ENCODE data around the gene MELTF. TPM values are rescaled to one million over a fixed set of nuclear protein-coding genes. Genes with fewer than 3 reads are reported as not detected.

The MELTF gene
- total RNA-seq, 5 donors from 2014 or later (not counting 1 experiment from before 2014, with no cell fraction given), result 1.2 to 2.6 (median 1.6) TPM

- no peaks in the 10 kb centered on the region for H3K9me3 Mint-ChIP-seq
- Histone ChIP-seq H3K36me3 (ENCODE audit: control insufficient read depth in 2 of 2, extremely low read depth in 1 of 2, insufficient read depth in 1 of 2, low read length in 1 of 2) (no peaks in the 10 kb centered on the region), H3K4me1 (ENCODE audit: control insufficient read depth in 1 of 2, extremely low read depth in 1 of 2, insufficient read depth in 2 of 2, low read length in 2 of 2) (peaks cover 3 to 20% of the 10 kb centered on the region in 2 experiments), H3K9me3 (no peaks in the 10 kb centered on the region), H3K27ac (ENCODE audit: low read length) (no peak overlapping the region), H3K27me3 (replicated peaks in 1 of 2; ENCODE audit: control insufficient read depth in 2 of 2, extremely low read depth in 1 of 2, insufficient read depth in 2 of 2, low read length in 1 of 2) (peaks cover 0 to 30% of the 10 kb centered on the region in 2 experiments), H3K4me3 (ENCODE audit: control insufficient read depth in 1 of 2, extremely low read depth in 1 of 2, low read length in 1 of 2) (no peak overlapping the region)
- peaks cover 8 to 13% (median 10%) of the 10 kb centered on the region in 3 donors for H3K4me1 Mint-ChIP-seq
- ChIA-PET POLR2A (no interaction called here), CTCF (no interaction called here)
- H3K27me3 Mint-ChIP-seq, result peaks cover 4 to 6% of the 10 kb centered on the region in 2 donors
- no peak overlapping the region for H3K4me3 Mint-ChIP-seq
- H3K36me3 Mint-ChIP-seq, result no peaks in the 10 kb centered on the region
- DNase-seq (peak in 1 of 35 experiments; percentile 3), ATAC-seq (replicated peaks in 1 of 4) (no peak)
- H3K27ac Mint-ChIP-seq, result no peak overlapping the region
- 88% methylated on average over 10 of the region's 13 CpGs for WGBS (ENCODE audit: insufficient coverage)
Measured at GRCh38 chr3:197019535-197019934, 10.1 kb downstream of the MELTF start.

- no peak overlapping the region for H3K4me3 ChIP-seq (ENCODE audit: control insufficient read depth in 1 of 2, extremely low read depth in 1 of 2, low read length in 1 of 2)
- Mint-ChIP-seq H3K4me1 (peaks cover 8 to 13% (median 10%) of the 10 kb centered on the region in 3 donors), H3K4me3 (no peak overlapping the region), H3K27ac (no peak overlapping the region), H3K9me3 (no peaks in the 10 kb centered on the region), H3K36me3 (no peaks in the 10 kb centered on the region), H3K27me3 (peaks cover 4 to 6% of the 10 kb centered on the region in 2 donors)
- ChIA-PET POLR2A (no interaction called here), CTCF (no interaction called here)
- no peak for DNase-seq
- H3K27ac ChIP-seq (ENCODE audit: low read length), result no peak overlapping the region
- WGBS (ENCODE audit: insufficient coverage), result 92% methylated on average over 4 of the region's 6 CpGs
- H3K27me3 ChIP-seq (replicated peaks in 1 of 2; ENCODE audit: control insufficient read depth in 2 of 2, extremely low read depth in 1 of 2, insufficient read depth in 2 of 2, low read length in 1 of 2), result peaks cover 0 to 25% of the 10 kb centered on the region in 2 experiments
- H3K9me3 ChIP-seq, result no peaks in the 10 kb centered on the region
- H3K4me1 ChIP-seq (ENCODE audit: control insufficient read depth in 1 of 2, extremely low read depth in 1 of 2, insufficient read depth in 2 of 2, low read length in 2 of 2), result peaks cover 3 to 16% of the 10 kb centered on the region in 2 experiments
- no peaks in the 10 kb centered on the region for H3K36me3 ChIP-seq (ENCODE audit: control insufficient read depth in 2 of 2, extremely low read depth in 1 of 2, insufficient read depth in 1 of 2, low read length in 1 of 2)
- no peak for ATAC-seq (replicated peaks in 1 of 4)
Measured at GRCh38 chr3:197019021-197019420, 10.6 kb downstream of the MELTF start.

GRCh38 chr3:197017003-197017402 is 12.6 kb downstream of the MELTF start:
- no peaks in the 10 kb centered on the region for H3K27me3 Mint-ChIP-seq
- CTCF ChIA-PET, result no interaction called here
- Histone ChIP-seq H3K9me3 (no peaks in the 10 kb centered on the region), H3K27me3 (replicated peaks in 1 of 2; ENCODE audit: control insufficient read depth in 2 of 2, extremely low read depth in 1 of 2, insufficient read depth in 2 of 2, low read length in 1 of 2) (peaks cover 0 to 8% of the 10 kb centered on the region in 2 experiments), H3K4me3 (ENCODE audit: control insufficient read depth in 1 of 2, extremely low read depth in 1 of 2, low read length in 1 of 2) (no peak overlapping the region), H3K27ac (ENCODE audit: low read length) (no peak overlapping the region), H3K36me3 (ENCODE audit: control insufficient read depth in 2 of 2, extremely low read depth in 1 of 2, insufficient read depth in 1 of 2, low read length in 1 of 2) (no peaks in the 10 kb centered on the region), H3K4me1 (ENCODE audit: control insufficient read depth in 1 of 2, extremely low read depth in 1 of 2, insufficient read depth in 2 of 2, low read length in 2 of 2) (no peaks in the 10 kb centered on the region)
- H3K36me3 Mint-ChIP-seq, result no peaks in the 10 kb centered on the region
- no peaks in the 10 kb centered on the region for H3K9me3 Mint-ChIP-seq
- POLR2A ChIA-PET, result no interaction called here
- H3K4me1 Mint-ChIP-seq, result no peaks in the 10 kb centered on the region
- whole genome bisulfite sequencing (ENCODE audit: insufficient coverage), result 93% methylated on average over 15 of the region's 18 CpGs
- H3K4me3 Mint-ChIP-seq, result no peak overlapping the region
- no peak for DNase-seq
- ATAC-seq (replicated peaks in 1 of 4), result no peak
- H3K27ac Mint-ChIP-seq, result no peak overlapping the region

GRCh38 chr3:197015790-197016736 is 13.6 kb downstream of the MELTF start:
- no peaks in the 10 kb centered on the region for H3K4me1 Mint-ChIP-seq
- no peak overlapping the region for H3K4me3 ChIP-seq (ENCODE audit: control insufficient read depth in 1 of 2, extremely low read depth in 1 of 2, low read length in 1 of 2)
- ChIA-PET POLR2A (no interaction called here), CTCF (no interaction called here)
- DNase-seq (no peak), ATAC-seq (replicated peaks in 1 of 4) (no peak)
- no peaks in the 10 kb centered on the region for H3K9me3 ChIP-seq
- no peaks in the 10 kb centered on the region for H3K36me3 ChIP-seq (ENCODE audit: control insufficient read depth in 2 of 2, extremely low read depth in 1 of 2, insufficient read depth in 1 of 2, low read length in 1 of 2)
- no peak overlapping the region for H3K27ac ChIP-seq (ENCODE audit: low read length)
- no peaks in the 10 kb centered on the region for H3K4me1 ChIP-seq (ENCODE audit: control insufficient read depth in 1 of 2, extremely low read depth in 1 of 2, insufficient read depth in 2 of 2, low read length in 2 of 2)
- 92% methylated on average over 24 of the region's 28 CpGs for WGBS (ENCODE audit: insufficient coverage)
- no peaks in the 10 kb centered on the region for H3K27me3 Mint-ChIP-seq
- H3K4me3 Mint-ChIP-seq, result no peak overlapping the region
- H3K9me3 Mint-ChIP-seq, result no peaks in the 10 kb centered on the region
- H3K36me3 Mint-ChIP-seq, result no peaks in the 10 kb centered on the region
- H3K27ac Mint-ChIP-seq, result no peak overlapping the region
- peaks cover 0 to 9% of the 10 kb centered on the region in 2 experiments for H3K27me3 ChIP-seq (replicated peaks in 1 of 2; ENCODE audit: control insufficient read depth in 2 of 2, extremely low read depth in 1 of 2, insufficient read depth in 2 of 2, low read length in 1 of 2)

- H3K4me3 Mint-ChIP-seq, result no peak overlapping the region
- no peak for ATAC-seq (replicated peaks in 1 of 4)
- H3K27me3 Mint-ChIP-seq, result no peaks in the 10 kb centered on the region
- H3K9me3 Mint-ChIP-seq, result no peaks in the 10 kb centered on the region
- POLR2A ChIA-PET, result no interaction called here
- no peak overlapping the region for H3K27ac ChIP-seq (ENCODE audit: low read length)
- H3K9me3 ChIP-seq, result no peaks in the 10 kb centered on the region
- no peaks in the 10 kb centered on the region for H3K4me1 ChIP-seq (ENCODE audit: control insufficient read depth in 1 of 2, extremely low read depth in 1 of 2, insufficient read depth in 2 of 2, low read length in 2 of 2)
- no peaks in the 10 kb centered on the region for H3K36me3 Mint-ChIP-seq
- no peak for DNase-seq
- peak overlapping the region in 1 of 2 donors; percentile 65 for H3K27ac Mint-ChIP-seq
- H3K4me1 Mint-ChIP-seq, result no peaks in the 10 kb centered on the region
- H3K36me3 ChIP-seq (ENCODE audit: control insufficient read depth in 2 of 2, extremely low read depth in 1 of 2, insufficient read depth in 1 of 2, low read length in 1 of 2), result no peaks in the 10 kb centered on the region
- WGBS (ENCODE audit: insufficient coverage), result 96% methylated on average over 9 of the region's 22 CpGs
- no peak overlapping the region for H3K4me3 ChIP-seq (ENCODE audit: control insufficient read depth in 1 of 2, extremely low read depth in 1 of 2, low read length in 1 of 2)
- CTCF ChIA-PET, result no interaction called here
- H3K27me3 ChIP-seq (replicated peaks in 1 of 2; ENCODE audit: control insufficient read depth in 2 of 2, extremely low read depth in 1 of 2, insufficient read depth in 2 of 2, low read length in 1 of 2), result peaks cover 0 to 9% of the 10 kb centered on the region in 2 experiments
Measured at GRCh38 chr3:197014942-197015575, 14.6 kb downstream of the MELTF start.

- ATAC-seq (replicated peaks in 1 of 4) (no peak), DNase-seq (no peak)
- ChIA-PET CTCF (no interaction called here), POLR2A (no interaction called here)
- H3K36me3 Mint-ChIP-seq, result no peaks in the 10 kb centered on the region
- H3K4me3 ChIP-seq (ENCODE audit: control insufficient read depth in 1 of 2, extremely low read depth in 1 of 2, low read length in 1 of 2), result no peak overlapping the region
- H3K9me3 Mint-ChIP-seq, result no peaks in the 10 kb centered on the region
- no peaks in the 10 kb centered on the region for H3K9me3 ChIP-seq
- H3K4me1 Mint-ChIP-seq, result no peaks in the 10 kb centered on the region
- peaks cover 0 to 9% of the 10 kb centered on the region in 2 experiments for H3K27me3 ChIP-seq (replicated peaks in 1 of 2; ENCODE audit: control insufficient read depth in 2 of 2, extremely low read depth in 1 of 2, insufficient read depth in 2 of 2, low read length in 1 of 2)
- H3K4me3 Mint-ChIP-seq, result no peak overlapping the region
- H3K4me1 ChIP-seq (ENCODE audit: control insufficient read depth in 1 of 2, extremely low read depth in 1 of 2, insufficient read depth in 2 of 2, low read length in 2 of 2), result no peaks in the 10 kb centered on the region
- H3K27ac Mint-ChIP-seq, result no peak overlapping the region
- no peak overlapping the region for H3K27ac ChIP-seq (ENCODE audit: low read length)
- no peaks in the 10 kb centered on the region for H3K36me3 ChIP-seq (ENCODE audit: control insufficient read depth in 2 of 2, extremely low read depth in 1 of 2, insufficient read depth in 1 of 2, low read length in 1 of 2)
- WGBS (ENCODE audit: insufficient coverage), result 100% methylated on average over 3 of the region's 6 CpGs
- no peaks in the 10 kb centered on the region for H3K27me3 Mint-ChIP-seq
Measured at GRCh38 chr3:197014024-197014423, 15.6 kb downstream of the MELTF start.
